Stimulated activated CD4-positive, alpha-beta T cell treated with anti-CD3 and anti-CD28 coated beads, Interleukin-4, amount 100 ng/mL, for 1 hour (primary cell): ENCODE measurements around the gene SESN3.
"Not testable (repeated sequence)": the region's sequence is repeated elsewhere in the genome, so short reads cannot be mapped to it uniquely, and the experiment has no call there.

Experiments
- DNase-seq: peaks from one replicate; pipeline ENCODE4 v3.0.0-alpha.2; 2020

The SESN3 gene

DNA sequence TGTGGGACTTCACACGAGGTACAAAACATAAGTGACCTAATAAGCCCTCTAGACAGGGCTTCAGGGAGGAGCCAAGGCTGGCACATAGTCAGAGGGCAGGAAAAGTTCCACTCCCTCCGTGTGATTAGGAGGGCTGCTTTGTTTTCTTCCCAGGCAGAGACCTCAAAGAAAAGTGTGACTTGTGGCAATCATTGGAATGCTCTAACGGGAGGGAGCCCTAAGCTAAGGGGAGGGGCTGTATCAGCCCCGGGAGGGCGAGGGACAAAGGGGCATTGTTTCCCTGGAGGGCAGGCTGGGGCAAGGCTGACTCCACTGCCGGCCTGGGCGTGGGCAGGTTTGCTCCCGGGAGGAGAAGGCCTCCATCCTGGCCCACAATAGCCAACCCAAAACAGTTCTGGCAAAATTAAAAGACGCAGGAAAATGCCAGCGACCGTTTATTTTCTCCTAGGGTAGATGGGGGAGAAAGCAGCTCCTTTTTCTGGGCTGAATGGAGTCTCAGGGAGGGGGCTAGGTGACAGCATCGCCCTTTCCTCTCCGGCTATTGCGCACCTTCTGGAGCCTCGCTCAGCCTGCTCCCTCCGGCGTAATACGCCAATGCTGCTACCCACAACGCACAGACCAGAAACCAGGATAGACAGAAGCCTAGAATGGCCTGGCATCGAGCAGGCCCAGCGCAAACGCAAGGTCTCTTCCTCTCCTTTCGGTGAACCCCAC is 81.2 kb downstream of the SESN3 start:
- DNase-seq = no peak

DNA sequence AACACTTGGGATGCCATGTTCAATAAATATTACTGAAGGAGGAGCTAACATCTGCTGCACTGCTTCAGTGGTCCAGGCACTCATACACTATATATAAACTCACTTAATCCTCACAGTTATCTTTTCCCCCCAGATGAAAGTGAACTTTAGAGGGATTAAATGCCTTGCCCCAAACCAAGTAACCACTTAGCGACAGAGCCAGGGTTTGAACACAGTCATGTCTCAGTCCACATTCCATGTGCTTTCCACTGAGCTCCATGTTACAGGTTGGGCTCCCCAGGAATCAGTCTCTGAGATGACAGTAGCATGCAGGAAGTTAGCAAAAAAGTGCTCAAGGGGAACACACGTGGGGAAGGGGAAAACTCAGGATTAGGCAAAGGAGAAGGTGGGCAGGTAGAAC is 82.1 kb downstream of the SESN3 start:
- no peak for DNase-seq

DNA sequence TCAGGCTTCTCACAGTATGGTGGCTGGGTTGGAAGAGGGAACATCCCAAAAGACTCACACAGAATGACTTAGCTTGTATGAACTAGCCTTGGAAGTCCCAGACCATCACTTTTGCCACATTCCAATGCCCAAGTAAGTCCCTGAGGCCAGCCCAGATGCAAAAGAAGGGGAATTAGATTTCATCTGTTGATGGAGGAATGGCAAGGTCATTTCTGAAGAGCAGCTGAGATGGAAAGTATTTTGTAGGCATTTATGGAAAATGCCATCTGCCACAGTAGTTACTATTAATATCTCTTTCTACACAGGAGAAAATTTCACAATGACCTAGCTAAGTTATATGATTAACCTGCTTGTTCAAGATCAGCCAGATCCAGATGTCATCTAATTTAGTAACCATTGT is 82.6 kb downstream of the SESN3 start:
- no peak for DNase-seq

DNA sequence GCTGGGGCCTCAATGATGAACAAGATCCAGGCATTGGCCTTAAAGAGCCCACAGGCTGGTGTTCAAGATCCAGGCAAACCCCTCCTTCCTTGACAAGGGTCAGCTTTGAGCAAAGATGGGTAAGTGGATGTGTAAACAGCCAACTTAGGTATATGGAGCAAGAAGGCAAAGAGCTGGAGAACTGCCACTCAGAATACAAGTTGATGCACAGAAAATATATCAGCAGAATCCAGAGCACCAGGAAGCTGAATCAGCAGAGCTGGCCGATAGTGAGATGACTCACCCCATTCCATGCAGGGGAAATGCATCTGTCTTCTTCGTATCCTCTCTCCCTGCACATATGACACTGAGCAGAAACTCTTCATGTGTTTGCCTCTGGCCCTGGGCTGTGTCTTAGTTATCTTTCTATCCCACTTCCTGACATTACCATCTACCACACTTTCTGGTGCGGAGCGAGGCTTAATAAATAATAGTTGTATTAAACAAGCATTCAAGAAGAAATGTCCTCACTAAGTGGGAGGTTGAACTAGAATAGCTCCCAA is 83.6 kb downstream of the SESN3 start:
- DNase-seq = no peak

DNA sequence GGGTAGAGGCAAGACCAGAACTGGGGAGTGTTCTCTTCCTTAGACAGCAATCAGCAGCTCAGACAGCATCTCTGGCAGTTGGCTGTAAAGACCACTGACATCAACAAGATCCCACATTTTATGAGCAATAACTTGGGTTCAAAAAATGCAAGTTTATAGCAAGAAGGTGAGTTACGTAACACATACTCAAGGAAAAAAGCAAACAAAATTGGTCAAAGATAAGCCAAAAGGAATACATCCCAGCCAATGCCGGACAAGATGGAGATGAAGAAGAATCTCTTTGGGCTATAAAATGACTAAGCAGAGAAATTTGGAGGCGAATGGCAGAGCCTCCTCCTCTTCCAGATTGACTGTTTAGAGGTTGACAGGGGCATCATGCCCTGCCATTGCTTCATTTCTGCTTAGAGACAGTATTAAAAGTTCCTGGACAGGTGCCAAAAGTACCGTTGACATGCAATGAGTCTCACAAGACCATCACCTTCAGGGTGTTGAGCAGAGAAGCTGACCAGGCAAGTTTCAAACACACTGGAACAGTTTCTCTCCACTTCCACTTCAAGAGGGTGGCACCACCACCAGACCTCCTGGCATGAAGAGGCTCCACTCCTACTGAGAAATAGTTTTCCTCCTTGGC is 85.5 kb downstream of the SESN3 start:
- DNase-seq = no peak

DNA sequence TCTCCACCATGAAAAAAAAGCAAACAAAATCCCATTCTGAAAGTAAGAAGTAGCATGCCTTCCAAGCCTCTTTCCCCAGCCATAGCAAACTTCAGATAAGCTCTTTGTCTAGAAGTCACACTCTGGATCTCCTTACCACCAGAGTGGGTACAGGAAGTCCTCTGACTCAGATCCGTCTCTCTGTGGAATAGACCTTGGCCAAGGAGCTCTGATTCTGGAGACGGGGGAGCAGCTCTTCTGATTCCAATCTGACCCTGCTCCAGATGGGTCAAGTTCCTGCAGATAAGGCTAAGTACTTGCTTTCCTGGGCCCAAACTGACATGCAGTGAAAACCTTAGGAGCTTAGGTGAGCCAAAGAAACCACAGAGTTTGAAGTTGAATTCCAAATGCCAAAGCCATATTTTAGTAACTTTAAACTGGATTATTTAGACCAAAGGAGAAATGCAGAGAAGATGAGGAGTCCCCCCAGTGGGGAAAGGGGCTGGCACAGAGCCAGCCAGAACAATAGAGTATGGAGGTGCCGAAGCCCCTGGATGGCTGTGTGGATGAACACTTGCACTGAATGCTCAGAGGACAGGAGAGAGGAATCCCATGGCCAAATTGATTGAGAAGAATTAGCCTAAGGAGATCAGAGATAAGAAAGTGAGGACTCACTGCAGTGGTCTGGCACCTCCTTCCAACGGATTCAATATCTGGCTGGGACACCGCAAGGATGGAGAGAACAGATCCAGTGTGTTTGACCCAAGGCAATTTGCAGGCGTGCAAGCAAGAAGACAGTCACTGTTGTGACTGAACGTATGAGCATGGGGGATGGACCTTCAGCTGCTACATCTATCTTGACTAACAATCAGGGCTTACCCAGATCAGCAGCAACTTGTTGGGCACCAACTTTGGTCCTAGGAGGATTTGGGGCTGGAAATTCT is 86.4 kb downstream of the SESN3 start:
- no peak for DNase-seq

DNA sequence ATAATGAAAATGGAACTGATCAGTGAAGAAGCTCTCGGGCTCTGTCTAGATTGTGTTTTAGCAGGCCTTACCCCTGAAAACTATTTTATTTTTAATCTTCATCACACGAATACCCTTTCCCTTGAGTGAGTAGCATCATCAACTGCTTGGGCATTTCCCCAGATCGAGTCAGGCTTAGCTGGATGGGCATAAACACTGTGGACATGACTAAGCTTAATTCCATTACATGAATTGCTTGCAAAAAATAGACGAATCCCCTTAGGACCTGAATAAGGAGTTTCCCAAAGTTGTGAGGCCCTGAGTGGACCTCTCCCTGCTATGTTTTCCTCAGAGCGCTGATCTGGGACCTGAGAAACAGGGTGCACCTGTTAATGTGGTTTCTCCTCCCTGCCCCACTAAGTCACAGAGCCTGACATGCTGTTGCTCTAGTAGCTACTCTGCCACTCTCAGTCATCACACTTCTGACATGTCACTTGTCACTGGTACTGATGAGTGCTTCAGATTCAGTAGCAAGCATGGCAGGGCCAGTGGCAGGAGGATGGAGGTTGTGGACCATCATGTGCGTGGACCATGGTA is 87.8 kb downstream of the SESN3 start:
- no peak for DNase-seq

DNA sequence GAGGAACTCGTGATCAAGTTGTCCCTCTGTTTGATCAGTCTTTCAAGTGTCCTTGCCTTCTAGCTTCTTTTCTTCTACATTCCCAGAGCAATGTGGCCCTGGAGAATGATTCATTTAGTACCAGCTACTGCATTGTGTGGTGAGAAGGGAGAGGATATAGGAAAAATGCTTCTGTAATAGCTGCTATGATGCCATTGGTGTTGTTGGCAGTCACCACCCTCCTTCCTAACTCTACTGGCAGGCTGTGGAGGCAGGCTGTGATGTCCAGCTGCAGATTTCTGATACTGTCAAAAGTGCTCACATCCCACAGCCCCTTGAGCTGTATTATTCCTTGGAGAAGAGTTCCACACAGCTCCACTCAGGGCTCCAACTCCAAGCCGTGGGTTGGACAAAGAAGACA is 88.6 kb downstream of the SESN3 start:
- DNase-seq = no peak

DNA sequence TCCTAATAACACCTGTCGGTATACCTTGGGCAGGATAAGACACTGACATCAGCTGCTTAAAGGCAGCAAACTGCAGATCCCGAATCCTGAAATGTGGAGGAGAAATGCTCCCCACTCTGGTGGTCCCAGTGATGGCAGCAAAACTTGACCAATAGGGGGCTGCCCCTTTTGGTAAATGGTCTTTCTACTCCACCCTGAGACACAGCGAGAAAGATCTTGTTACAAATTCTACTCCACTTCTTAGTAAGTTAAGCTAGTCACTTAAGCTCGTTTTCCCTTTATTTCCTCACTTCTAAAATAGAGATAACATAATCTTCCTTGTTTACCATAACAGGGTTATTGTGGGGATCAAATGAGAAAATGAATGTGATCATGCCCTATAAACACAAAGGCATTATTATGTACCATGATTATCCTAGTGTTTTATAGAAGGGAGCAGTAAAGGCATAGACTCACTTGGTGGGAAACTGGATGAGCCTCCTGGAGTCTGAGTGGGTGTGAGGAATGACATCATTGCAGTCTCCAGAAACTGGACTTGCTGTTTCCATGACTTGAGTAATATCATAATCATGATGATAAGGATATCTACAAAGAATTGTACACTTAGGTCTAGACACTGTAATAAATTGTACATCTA is 90.5 kb downstream of the SESN3 start:
- DNase-seq = no peak

DNA sequence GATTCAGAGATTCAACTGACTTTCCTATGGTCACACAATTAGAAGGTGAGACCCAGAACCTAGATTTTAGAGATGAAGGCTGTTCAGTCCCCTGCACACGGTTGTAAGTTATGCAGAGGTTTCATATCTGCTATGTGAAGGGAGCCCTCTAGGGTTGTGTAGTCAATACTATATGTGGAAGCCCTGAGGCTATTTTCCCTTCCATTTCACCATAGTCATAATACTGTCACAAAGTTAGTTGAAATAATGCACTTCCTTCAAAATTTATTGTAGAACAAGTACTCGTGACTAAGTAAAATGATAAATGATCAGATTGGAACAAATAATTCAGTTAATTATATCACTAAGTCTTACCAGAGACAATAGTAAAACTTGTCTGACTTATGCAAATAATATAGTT is 92.6 kb downstream of the SESN3 start:
- no peak for DNase-seq

DNA sequence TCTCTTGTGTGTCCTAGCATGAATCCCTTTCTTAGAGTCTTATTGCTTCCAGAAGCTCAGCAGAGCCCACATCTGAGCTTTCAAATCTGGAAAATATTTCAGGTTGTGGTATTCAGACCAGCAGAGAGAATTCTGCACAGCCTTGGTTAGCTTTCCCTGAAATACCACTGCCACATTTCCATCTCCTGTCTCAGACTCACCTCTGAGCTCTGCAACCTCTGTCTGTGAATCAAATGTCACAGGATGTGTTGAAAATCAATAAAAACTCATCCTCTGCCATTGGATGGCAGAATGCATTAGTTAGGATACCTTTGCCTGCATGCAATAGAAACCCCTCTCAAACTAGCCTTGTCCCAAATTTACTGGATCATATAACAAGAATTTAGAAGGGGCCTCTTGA is 93.7 kb downstream of the SESN3 start:
- DNase-seq = no peak

DNA sequence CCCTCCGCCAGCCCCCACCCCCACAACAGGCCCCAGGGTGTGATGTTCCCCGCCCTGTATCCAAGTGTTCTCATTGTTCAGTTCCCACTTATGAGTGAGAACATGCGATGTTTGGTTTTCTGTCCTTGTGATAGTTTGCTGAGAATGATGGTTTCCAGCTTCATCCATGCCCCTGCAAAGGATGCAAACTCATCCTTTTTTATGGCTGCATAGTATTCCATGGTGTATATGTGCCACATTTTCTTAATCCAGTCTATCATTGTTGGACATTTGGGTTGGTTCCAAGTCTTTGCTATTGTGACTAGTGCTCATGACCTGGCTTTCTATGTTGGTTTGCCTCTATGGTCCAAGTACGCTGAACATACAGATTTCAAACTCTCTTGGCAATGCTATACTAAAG is 94.3 kb downstream of the SESN3 start:
- not testable (repeated sequence) for DNase-seq

DNA sequence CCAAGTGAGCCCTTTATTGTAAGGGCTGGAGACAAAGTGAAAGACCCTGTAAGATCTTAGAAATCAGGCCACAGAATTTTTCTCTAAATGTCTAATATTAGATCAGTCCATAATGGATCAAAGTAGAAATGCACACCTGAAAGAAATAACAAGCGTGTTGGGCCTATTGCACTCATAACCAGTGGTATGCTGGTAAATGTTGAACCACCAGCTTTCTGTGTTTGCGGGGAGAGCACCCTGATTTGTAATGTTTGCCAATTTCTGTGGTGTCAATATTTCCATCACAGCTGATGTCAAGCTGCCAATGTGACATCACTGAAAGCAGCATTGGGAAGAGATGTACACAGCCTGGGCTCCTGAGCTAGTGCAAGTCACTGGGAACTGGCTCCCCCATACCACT is 95.1 kb downstream of the SESN3 start:
- no peak for DNase-seq

DNA sequence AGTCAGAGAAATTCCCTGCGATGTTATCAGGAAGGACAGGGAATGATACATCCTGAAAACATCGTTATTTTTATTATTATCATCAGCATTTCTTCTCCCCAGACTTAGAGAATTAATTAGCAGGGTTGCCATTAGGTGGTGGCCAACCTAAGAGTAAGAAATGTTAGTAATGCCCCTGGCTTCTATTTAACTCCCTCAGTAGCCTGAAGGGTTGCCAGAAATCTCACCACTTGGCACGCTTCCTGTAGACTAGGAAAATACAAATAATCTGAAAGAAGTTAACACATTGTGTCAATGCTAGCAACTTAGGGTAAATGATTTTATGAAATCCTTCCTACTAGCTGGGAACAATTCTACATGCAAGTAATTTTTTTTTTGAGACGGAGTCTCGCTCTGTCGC is 95.8 kb downstream of the SESN3 start:
- no peak for DNase-seq

DNA sequence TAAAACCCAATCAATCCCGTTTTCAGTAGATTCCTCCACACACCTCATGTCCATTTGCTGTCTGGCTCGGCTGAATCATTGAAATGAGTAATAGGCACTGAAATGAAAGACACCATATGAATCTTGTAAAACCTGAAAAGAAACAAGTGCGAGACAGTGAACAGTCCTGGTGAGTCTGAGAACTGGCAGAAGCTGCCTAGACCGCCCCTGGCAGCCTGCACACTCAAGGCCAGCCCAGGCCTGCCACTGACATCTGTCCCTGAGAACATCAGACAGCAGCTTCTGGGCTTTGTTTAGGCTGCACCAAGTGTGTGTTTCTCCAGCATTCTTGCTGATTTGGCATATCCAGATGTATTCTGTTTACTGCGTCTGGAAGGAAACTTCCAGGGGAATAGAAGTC is 96.5 kb downstream of the SESN3 start:
- no peak for DNase-seq

DNA sequence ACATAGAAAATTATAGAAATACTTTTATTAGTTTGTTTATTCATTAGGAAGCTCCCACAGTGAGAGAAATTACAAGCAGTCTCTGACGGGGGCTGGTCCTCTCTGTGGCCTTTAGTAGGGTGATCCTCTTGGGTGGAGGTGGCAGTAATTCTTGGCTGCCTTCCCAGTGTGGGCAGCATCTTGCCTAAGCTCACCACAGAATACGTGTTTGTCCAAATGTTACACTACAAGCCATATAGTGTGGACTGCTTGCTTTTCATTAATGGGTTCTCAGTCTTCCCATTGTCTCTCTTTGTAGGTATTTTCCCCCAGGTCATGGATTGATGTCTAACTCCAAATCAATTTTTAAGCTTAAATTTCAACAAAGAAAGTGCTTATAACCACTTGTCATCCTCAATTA is 98.0 kb downstream of the SESN3 start:
- no peak for DNase-seq

DNA sequence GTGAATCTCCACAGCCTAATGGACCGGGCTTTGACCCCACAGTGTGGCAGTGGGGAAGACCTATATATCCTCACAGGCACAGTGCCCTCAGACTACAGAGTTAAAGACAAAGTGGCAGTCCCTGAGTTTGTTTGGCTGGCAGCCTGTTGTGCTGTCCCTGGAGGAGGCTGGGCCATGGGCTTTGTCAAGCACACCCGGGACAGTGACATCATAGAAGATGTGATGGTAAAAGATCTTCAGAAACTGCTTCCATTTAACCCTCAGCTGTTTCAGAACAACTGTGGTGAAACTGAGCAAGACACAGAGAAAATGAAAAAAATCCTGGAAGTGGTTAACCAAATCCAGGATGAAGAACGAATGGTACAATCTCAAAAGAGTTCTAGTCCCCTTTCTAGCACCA is 102.4 kb downstream of the SESN3 start:
- DNase-seq = no peak

DNA sequence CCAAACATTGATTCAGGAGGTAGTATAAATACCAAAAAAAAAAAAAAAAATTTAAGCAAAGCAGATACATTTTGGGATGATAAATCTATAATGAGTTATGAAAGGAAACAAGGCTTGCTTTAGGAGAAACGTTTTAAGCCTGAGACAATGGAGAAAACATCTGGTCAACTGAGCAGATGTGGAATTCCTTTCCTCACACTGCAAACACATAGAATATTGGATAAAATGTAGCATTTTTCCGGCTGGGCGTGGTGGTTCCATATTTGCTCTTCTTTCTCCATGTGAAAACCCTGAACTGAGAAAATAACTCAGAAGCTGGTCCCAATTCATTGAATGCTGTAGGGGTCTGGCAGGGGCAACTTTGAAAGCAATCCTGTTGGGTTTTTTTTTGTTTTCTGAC is 107.4 kb downstream of the SESN3 start:
- DNase-seq = no peak

DNA sequence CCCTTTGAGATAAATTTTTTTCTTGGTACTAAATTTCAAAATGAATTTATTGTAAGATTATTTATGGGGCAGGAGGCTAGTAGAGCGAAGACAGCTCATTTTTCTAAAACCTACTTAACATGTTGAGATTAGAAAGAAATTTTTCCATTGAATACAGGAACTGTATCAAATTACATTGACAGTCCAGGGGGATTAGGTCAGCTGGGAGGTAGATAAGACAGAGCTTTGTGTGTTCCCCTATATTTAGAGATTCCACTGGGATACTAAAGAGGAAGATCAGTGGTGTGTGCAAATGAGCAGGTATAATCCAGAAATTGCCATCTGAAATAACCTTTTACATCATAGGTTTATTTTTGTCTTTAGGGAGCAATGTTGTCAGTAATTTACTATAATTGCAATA is 109.3 kb downstream of the SESN3 start:
- DNase-seq = no peak

DNA sequence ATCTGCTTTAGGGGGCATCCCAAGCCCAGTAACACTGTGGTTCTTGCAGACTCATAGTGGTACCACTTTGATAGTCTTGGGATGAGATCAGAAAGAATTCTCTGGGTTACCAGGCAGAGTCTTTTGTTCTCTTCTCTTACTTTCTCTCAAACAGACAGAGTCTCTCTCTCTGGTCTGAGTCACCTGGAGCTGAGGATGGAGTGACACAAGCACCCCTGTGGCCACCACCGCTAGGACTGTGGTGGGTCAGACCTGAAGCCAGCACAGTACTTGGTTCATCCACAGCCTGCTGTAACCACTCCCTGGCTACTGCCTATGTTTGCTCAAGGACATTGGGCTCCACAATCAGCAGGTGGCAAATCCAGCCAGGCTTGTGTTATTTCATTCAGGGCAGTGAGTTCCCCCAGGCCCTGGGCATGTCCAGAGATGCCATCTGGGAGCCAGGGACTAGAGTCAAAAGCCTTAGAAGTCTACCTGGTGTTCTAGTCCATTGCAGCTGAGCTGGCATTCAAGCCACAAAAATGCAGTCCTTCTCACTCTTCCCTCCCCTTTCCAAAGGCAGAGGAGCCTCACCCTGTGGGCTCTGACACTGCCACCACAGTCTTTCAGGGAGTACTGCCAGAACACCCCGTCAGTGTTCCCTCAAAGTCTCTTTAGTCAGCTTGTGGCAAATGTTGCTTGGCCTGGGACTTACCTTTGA is 111.5 kb downstream of the SESN3 start:
- DNase-seq = no peak

DNA sequence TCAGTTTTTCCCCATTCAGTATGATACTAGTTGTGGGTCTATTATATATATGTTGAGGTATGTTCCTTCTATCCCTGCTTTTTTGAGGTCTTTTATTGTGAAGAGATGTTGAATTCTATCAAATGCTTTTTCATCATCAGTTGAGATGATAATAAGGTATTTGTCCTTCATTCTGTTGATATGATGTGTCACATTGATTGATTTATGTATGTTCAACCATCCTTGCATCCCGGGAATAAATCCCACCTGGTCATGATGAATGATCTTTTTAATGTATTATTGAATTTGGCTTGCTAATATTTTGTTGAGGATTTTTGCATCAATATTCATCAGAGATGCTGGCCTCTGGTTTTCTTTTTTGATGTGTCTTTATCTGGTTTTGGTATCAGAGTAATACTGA is 115.4 kb downstream of the SESN3 start:
- DNase-seq = no peak
